ENCODE data around the gene HIVEP3.

Gene HIVEP3

DNA sequence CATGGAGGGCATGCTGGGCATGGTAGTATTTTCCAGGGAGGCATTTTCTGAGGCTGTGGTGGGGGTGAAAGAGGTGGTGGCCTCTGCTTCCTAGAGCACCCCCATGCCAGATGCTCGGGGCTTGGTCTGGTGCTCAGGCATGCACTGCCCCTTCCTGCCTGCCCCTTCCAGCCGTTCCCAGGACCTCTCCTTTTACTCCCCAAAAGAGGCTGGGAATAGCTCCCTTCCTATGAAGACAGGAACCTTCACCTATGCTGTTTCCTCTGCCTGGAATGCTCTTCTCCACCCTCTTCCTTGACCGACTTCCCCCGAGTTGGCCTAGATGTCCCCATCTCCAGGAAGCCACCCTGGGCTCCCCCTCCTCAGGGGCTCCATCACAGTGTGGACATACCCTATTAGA lies 443.4 kb downstream of the HIVEP3 start:
- Histone ChIP-seq H3K27me3 (ENCODE audit: insufficient read depth, insufficient read length) (no peaks in the 10 kb centered on the region), H3K36me3 (ENCODE audit: insufficient read depth, insufficient read length, low read length) (no peaks in the 10 kb centered on the region), H3K9me3 (ENCODE audit: insufficient read depth, low read length) (no peaks in the 10 kb centered on the region), H3K9ac (ENCODE audit: insufficient read length, low read depth) (no peak overlapping the region), H3K4me3 (ENCODE audit: insufficient read length, low read depth) (no peak overlapping the region), H3K4me1 (ENCODE audit: insufficient read depth, insufficient read length) (peaks cover 9% of the 10 kb centered on the region)
- TF ChIP-seq YY1 (IDR thresholded peaks at IDR 0.05; ENCODE audit: insufficient read depth, insufficient read length) = no peak
- no peak for TF ChIP-seq SUZ12 (IDR thresholded peaks at IDR 0.05; ENCODE audit: extremely low read depth, insufficient read depth, insufficient read length)
- TF ChIP-seq ZNF274 (IDR thresholded peaks at IDR 0.05; ENCODE audit: low read depth, low read length) = no peak
- DNase-seq (ENCODE audit: low read depth, low spot score) = no peak

GRCh38 chr1:41474490-41475271 lies 444.0 kb downstream of the HIVEP3 start:
- DNase-seq (ENCODE audit: low read depth, low spot score) = no peak
- no peak for TF ChIP-seq ZNF274 (IDR thresholded peaks at IDR 0.05; ENCODE audit: low read depth, low read length)
- TF ChIP-seq SUZ12 (IDR thresholded peaks at IDR 0.05; ENCODE audit: extremely low read depth, insufficient read depth, insufficient read length) = no peak
- TF ChIP-seq YY1 (IDR thresholded peaks at IDR 0.05; ENCODE audit: insufficient read depth, insufficient read length) = no peak
- H3K27me3 ChIP-seq (ENCODE audit: insufficient read depth, insufficient read length) = no peaks in the 10 kb centered on the region
- no peak overlapping the region for H3K4me3 ChIP-seq (ENCODE audit: insufficient read length, low read depth)
- H3K9me3 ChIP-seq (ENCODE audit: insufficient read depth, low read length) = no peaks in the 10 kb centered on the region
- H3K4me1 ChIP-seq (ENCODE audit: insufficient read depth, insufficient read length) = peaks cover 9% of the 10 kb centered on the region
- no peaks in the 10 kb centered on the region for H3K36me3 ChIP-seq (ENCODE audit: insufficient read depth, insufficient read length, low read length)
- peak overlapping the region; percentile 27 for H3K9ac ChIP-seq (ENCODE audit: insufficient read length, low read depth)

DNA sequence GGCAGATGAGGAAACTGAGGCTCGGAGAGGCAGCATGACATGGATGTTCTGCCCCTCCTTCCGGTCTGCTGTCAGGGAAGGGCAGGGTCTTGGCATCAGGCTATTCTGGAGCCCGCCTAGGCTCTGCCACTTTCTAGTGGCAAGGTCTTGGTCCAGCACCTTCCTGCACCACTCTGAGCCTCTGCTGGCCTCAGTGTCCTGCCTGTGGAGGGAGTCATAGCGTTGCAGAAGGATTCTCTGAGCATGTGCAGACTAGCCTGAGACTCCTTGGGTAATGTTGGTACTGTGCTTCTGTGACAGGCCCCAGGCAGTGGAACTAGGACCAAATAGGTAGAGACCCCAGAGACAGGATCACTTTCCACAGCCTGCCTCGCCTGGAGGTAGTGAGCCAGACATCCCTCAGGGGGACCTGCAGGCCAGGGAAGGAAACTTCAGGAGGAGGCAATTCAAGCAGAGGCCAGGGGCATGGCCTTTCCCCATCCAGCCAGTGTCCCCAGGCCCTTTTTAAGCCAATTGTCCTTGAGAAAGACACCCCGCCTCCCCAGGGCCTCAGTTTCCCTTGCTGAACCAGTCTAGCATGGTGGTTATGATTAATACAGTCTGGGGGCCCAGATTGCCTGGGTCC lies 444.9 kb downstream of the HIVEP3 start:
- Histone ChIP-seq H3K9me3 (ENCODE audit: insufficient read depth, low read length) (no peaks in the 10 kb centered on the region), H3K9ac (ENCODE audit: insufficient read length, low read depth) (no peak overlapping the region), H3K4me3 (ENCODE audit: insufficient read length, low read depth) (no peak overlapping the region), H3K36me3 (ENCODE audit: insufficient read depth, insufficient read length, low read length) (no peaks in the 10 kb centered on the region), H3K4me1 (ENCODE audit: insufficient read depth, insufficient read length) (peaks cover 9% of the 10 kb centered on the region), H3K27me3 (ENCODE audit: insufficient read depth, insufficient read length) (no peaks in the 10 kb centered on the region)
- TF ChIP-seq YY1 (IDR thresholded peaks at IDR 0.05; ENCODE audit: insufficient read depth, insufficient read length) (no peak), ZNF274 (IDR thresholded peaks at IDR 0.05; ENCODE audit: low read depth, low read length) (no peak), SUZ12 (IDR thresholded peaks at IDR 0.05; ENCODE audit: extremely low read depth, insufficient read depth, insufficient read length) (no peak)
- no peak for DNase-seq (ENCODE audit: low read depth, low spot score)

DNA sequence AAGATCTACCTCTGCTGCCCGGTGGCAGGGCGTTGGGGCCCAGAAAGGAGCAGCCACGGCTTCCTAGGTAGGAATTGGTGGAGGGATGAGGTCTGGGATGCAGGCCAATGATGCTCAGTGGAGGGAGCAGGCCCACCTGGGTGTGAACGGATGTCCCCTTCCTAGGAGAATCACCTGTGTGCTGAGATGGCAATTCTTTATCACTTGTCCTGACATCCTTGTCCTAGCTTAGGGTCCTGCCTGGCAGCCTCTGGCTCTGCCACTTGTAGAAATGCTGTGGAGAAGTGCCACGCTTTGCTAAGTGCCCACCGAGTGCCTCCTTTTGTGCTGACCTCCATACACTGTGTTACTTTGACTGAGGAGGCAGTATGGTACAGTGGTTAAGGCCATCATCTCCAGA lies 447.1 kb downstream of the HIVEP3 start:
- Histone ChIP-seq H3K36me3 (ENCODE audit: insufficient read depth, insufficient read length, low read length) (no peaks in the 10 kb centered on the region), H3K9ac (ENCODE audit: insufficient read length, low read depth) (no peak overlapping the region), H3K9me3 (ENCODE audit: insufficient read depth, low read length) (no peaks in the 10 kb centered on the region), H3K4me3 (ENCODE audit: insufficient read length, low read depth) (no peak overlapping the region), H3K27me3 (ENCODE audit: insufficient read depth, insufficient read length) (no peaks in the 10 kb centered on the region), H3K4me1 (ENCODE audit: insufficient read depth, insufficient read length) (peaks cover 3% of the 10 kb centered on the region)
- DNase-seq (ENCODE audit: low read depth, low spot score) = no peak
- TF ChIP-seq ZNF274 (IDR thresholded peaks at IDR 0.05; ENCODE audit: low read depth, low read length) (no peak), YY1 (IDR thresholded peaks at IDR 0.05; ENCODE audit: insufficient read depth, insufficient read length) (no peak), SUZ12 (IDR thresholded peaks at IDR 0.05; ENCODE audit: extremely low read depth, insufficient read depth, insufficient read length) (no peak)

GRCh38 chr1:41469706-41470105 lies 449.0 kb downstream of the HIVEP3 start:
- Histone ChIP-seq H3K27me3 (ENCODE audit: insufficient read depth, insufficient read length) (peaks cover 3% of the 10 kb centered on the region), H3K4me3 (ENCODE audit: insufficient read length, low read depth) (no peak overlapping the region), H3K9ac (ENCODE audit: insufficient read length, low read depth) (no peak overlapping the region), H3K4me1 (ENCODE audit: insufficient read depth, insufficient read length) (no peaks in the 10 kb centered on the region), H3K9me3 (ENCODE audit: insufficient read depth, low read length) (no peaks in the 10 kb centered on the region), H3K36me3 (ENCODE audit: insufficient read depth, insufficient read length, low read length) (no peaks in the 10 kb centered on the region)
- no peak for TF ChIP-seq YY1 (IDR thresholded peaks at IDR 0.05; ENCODE audit: insufficient read depth, insufficient read length)
- TF ChIP-seq ZNF274 (IDR thresholded peaks at IDR 0.05; ENCODE audit: low read depth, low read length) = no peak
- no peak for TF ChIP-seq SUZ12 (IDR thresholded peaks at IDR 0.05; ENCODE audit: extremely low read depth, insufficient read depth, insufficient read length)
- no peak for DNase-seq (ENCODE audit: low read depth, low spot score)

GRCh38 chr1:41468122-41468762 lies 450.5 kb downstream of the HIVEP3 start:
- DNase-seq (ENCODE audit: low read depth, low spot score) = no peak
- H3K9ac ChIP-seq (ENCODE audit: insufficient read length, low read depth) = no peak overlapping the region
- no peaks in the 10 kb centered on the region for H3K4me1 ChIP-seq (ENCODE audit: insufficient read depth, insufficient read length)
- H3K27me3 ChIP-seq (ENCODE audit: insufficient read depth, insufficient read length) = peaks cover 3% of the 10 kb centered on the region
- no peak overlapping the region for H3K4me3 ChIP-seq (ENCODE audit: insufficient read length, low read depth)
- no peaks in the 10 kb centered on the region for H3K9me3 ChIP-seq (ENCODE audit: insufficient read depth, low read length)
- TF ChIP-seq YY1 (IDR thresholded peaks at IDR 0.05; ENCODE audit: insufficient read depth, insufficient read length) (no peak), SUZ12 (IDR thresholded peaks at IDR 0.05; ENCODE audit: extremely low read depth, insufficient read depth, insufficient read length) (no peak), ZNF274 (IDR thresholded peaks at IDR 0.05; ENCODE audit: low read depth, low read length) (no peak)
- H3K36me3 ChIP-seq (ENCODE audit: insufficient read depth, insufficient read length, low read length) = no peaks in the 10 kb centered on the region

- no peak for TF ChIP-seq SUZ12 (IDR thresholded peaks at IDR 0.05; ENCODE audit: extremely low read depth, insufficient read depth, insufficient read length)
- TF ChIP-seq ZNF274 (IDR thresholded peaks at IDR 0.05; ENCODE audit: low read depth, low read length) = no peak
- TF ChIP-seq YY1 (IDR thresholded peaks at IDR 0.05; ENCODE audit: insufficient read depth, insufficient read length) = no peak
- Histone ChIP-seq H3K9me3 (ENCODE audit: insufficient read depth, low read length) (no peaks in the 10 kb centered on the region), H3K27me3 (ENCODE audit: insufficient read depth, insufficient read length) (peaks cover 3% of the 10 kb centered on the region), H3K9ac (ENCODE audit: insufficient read length, low read depth) (no peak overlapping the region), H3K4me1 (ENCODE audit: insufficient read depth, insufficient read length) (no peaks in the 10 kb centered on the region), H3K4me3 (ENCODE audit: insufficient read length, low read depth) (no peak overlapping the region), H3K36me3 (ENCODE audit: insufficient read depth, insufficient read length, low read length) (no peaks in the 10 kb centered on the region)
- no peak for DNase-seq (ENCODE audit: low read depth, low spot score)
These were observed 451.0 kb downstream of the HIVEP3 start for GRCh38 chr1:41467673-41468072.
